SK-N-SH (cell line): ENCODE measurements around the gene ZNF174.

ENCODE experiments used
- CTCF ChIP-seq: fragments of 200-600 bp; sonication (generic); IDR thresholded peaks from 2 replicates; pipeline ENCODE4 v1.6.1; 2017; ENCODE audit warnings: antibody characterized with exemption, mild to moderate bottlenecking, moderate library complexity
- EP300 ChIP-seq, 2 experiments: IDR thresholded peaks; 2 replicates each; pipeline versions ENCODE4 v1.4.0 to v1.6.1; 2012; ENCODE audit warnings: borderline replicate concordance in 1 of 2, low read depth in 1 of 2, low read length in 1 of 2
- EZH2phosphoT487 ChIP-seq: fragments of 200-600 bp; sonication (generic); IDR thresholded peaks from 2 replicates; pipeline ENCODE4 v1.6.1; 2017; ENCODE audit warnings: low read depth, mixed run types, mild to moderate bottlenecking, antibody characterized with exemption, moderate library complexity, borderline replicate concordance
- FOXJ3 ChIP-seq: sonication (generic); formaldehyde crosslinking; IDR thresholded peaks from 2 replicates; pipeline ENCODE4 v1.5.1; 2020; ENCODE audit warnings: mild to moderate bottlenecking, missing genetic modification reagents
- MAX ChIP-seq: IDR thresholded peaks from 2 replicates; pipeline ENCODE4 v1.4.0; 2012; ENCODE audit warnings: low read depth
- MXI1 ChIP-seq: IDR thresholded peaks from 2 replicates; pipeline ENCODE4 v1.6.1; 2012; ENCODE audit warnings: mild to moderate bottlenecking, low read depth, low read length, improper control_type of control experiment
- NFIC ChIP-seq: IDR thresholded peaks from 2 replicates; pipeline ENCODE4 v1.4.0; 2012; ENCODE audit warnings: borderline replicate concordance
- POLR2AphosphoS5 ChIP-seq: IDR thresholded peaks from 2 replicates; pipeline ENCODE4 v1.6.1; 2012; ENCODE audit warnings: low read depth, low read length
- RAD21 ChIP-seq: IDR thresholded peaks from 2 replicates; pipeline ENCODE4 v1.6.1; 2012; ENCODE audit warnings: mild to moderate bottlenecking, low read length
- REST ChIP-seq: IDR thresholded peaks from 2 replicates; pipeline ENCODE4 v1.6.1; 2012; ENCODE audit warnings: mild to moderate bottlenecking, low read depth, low read length, moderate library complexity
- RFX5 ChIP-seq: IDR thresholded peaks from 2 replicates; pipeline ENCODE4 v1.6.1; 2012; ENCODE audit warnings: mild to moderate bottlenecking, improper control_type of control experiment, low read length
- SIN3A ChIP-seq: IDR thresholded peaks from 2 replicates; pipeline ENCODE4 v1.6.1; 2012; ENCODE audit warnings: low read depth, mild to moderate bottlenecking, low read length, moderate library complexity, borderline replicate concordance
- TAF1 ChIP-seq: IDR thresholded peaks from 2 replicates; pipeline ENCODE4 v1.6.1; 2012; ENCODE audit warnings: low read depth, mild to moderate bottlenecking, low read length, moderate library complexity, borderline replicate concordance

GRCh38 chr16:3356118-3356517, 44.9 kb upstream of the ZNF174 start:
- TF ChIP-seq CTCF: peak; percentile 20; the same call in 1 of the 2 replicates
- TF ChIP-seq EP300 (IDR thresholded peaks at IDR 0.05; ENCODE audit: borderline replicate concordance in 1 of 2, low read depth in 1 of 2, low read length in 1 of 2): no peak
- no peak for TF ChIP-seq SIN3A
- TF ChIP-seq NFIC: no peak
- TF ChIP-seq EZH2phosphoT487: no peak
- no peak for TF ChIP-seq TAF1
- no peak for TF ChIP-seq POLR2AphosphoS5
- no peak for TF ChIP-seq FOXJ3
- TF ChIP-seq MXI1: no peak
- TF ChIP-seq RFX5: no peak
- no peak for TF ChIP-seq RAD21
- no peak for TF ChIP-seq MAX
- no peak for TF ChIP-seq REST
